ENCODE data around the gene FXYD2. TPM values are rescaled to one million over a fixed set of nuclear protein-coding genes. Genes with fewer than 3 reads are reported as not detected.
A peak's percentile ranks its signal among the peaks of the same experiment; 100 is the strongest.

Gene FXYD2
- total and polyA plus RNA-seq, 2 donors from 2014 or later, result 2,527 to 9,664 TPM

DNA sequence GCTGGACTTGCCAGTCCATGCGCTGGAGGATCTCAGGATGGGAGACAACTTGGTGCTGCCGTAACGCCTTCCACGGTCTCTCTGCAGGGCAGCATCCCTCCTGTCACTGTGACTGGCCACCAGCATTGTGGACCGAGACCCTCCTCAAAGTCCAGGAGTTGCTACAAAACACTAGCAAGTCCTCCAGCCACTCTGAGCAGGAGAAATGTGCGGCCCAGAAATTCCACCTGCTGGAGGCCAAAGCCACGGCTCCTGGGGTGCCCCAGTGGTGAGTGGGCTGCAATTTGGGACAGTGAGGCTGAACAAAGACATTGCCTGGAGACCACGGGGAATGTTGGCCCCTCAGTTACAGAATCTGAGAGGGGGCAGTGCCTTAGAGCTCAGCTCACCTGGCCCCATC lies 20.6 kb downstream of the FXYD2 start:
- Histone ChIP-seq H3K27ac (ENCODE audit: low read depth in 2 of 2, low read length in 2 of 2) (no peak overlapping the region), H3K9me3 (ENCODE audit: control insufficient read depth in 2 of 3, insufficient read depth in 1 of 3, low read length in 3 of 3) (no peaks in the 10 kb centered on the region), H3K27me3 (ENCODE audit: control insufficient read depth, insufficient read depth, low read length) (peaks cover 2% of the 10 kb centered on the region), H3K4me3 (ENCODE audit: low read length in 3 of 3) (no peak overlapping the region), H3K9ac (ENCODE audit: low read length in 3 of 3) (no peak overlapping the region), H3K36me3 (ENCODE audit: control insufficient read depth in 2 of 3, insufficient read depth in 3 of 3, low read length in 3 of 3) (peaks cover 0 to 8% (median 0%) of the 10 kb centered on the region in 3 donors), H3K4me1 (ENCODE audit: control insufficient read depth in 2 of 3, insufficient read depth in 2 of 3, low read depth in 1 of 3, low read length in 3 of 3) (no peaks in the 10 kb centered on the region)
- DNase-seq (peak in 1 of 5 donors; percentile 50), FAIRE-seq (no peak)
- intact Hi-C loops (cut with DNase I), result no loop called here
- TF ChIP-seq, protein P1, sequence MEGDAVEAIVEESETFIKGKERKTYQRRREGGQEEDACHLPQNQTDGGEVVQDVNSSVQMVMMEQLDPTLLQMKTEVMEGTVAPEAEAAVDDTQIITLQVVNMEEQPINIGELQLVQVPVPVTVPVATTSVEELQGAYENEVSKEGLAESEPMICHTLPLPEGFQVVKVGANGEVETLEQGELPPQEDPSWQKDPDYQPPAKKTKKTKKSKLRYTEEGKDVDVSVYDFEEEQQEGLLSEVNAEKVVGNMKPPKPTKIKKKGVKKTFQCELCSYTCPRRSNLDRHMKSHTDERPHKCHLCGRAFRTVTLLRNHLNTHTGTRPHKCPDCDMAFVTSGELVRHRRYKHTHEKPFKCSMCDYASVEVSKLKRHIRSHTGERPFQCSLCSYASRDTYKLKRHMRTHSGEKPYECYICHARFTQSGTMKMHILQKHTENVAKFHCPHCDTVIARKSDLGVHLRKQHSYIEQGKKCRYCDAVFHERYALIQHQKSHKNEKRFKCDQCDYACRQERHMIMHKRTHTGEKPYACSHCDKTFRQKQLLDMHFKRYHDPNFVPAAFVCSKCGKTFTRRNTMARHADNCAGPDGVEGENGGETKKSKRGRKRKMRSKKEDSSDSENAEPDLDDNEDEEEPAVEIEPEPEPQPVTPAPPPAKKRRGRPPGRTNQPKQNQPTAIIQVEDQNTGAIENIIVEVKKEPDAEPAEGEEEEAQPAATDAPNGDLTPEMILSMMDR (IDR thresholded peaks at IDR 0.05; ENCODE audit: borderline replicate concordance, extremely low read depth, insufficient read depth), result no peak

DNA sequence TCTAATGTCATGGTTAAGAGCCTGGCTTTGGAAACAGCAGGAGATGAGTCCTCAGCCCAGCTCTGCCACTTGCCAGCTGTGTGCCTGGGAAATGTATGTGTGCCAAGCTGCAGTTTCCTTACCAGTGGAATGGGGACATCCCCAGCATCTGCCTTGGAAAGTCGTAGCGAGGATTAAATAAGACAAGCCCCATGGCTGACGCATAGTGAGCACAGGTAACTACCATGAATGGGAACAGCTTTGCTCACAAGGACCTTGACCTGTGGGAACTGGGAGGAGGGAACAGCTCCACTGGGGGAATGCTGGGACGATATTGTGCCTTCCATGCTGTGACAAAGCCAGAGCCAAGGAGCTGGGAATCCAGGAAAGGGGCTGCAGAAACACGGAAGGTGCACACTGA lies 24.9 kb downstream of the FXYD2 start:
- Histone ChIP-seq H3K27me3 (ENCODE audit: control insufficient read depth, insufficient read depth, low read length) (peaks cover 20% of the 10 kb centered on the region), H3K36me3 (ENCODE audit: control insufficient read depth in 2 of 3, insufficient read depth in 3 of 3, low read length in 3 of 3) (peaks cover 0 to 8% (median 0%) of the 10 kb centered on the region in 3 donors), H3K9me3 (ENCODE audit: control insufficient read depth in 2 of 3, insufficient read depth in 1 of 3, low read length in 3 of 3) (no peaks in the 10 kb centered on the region), H3K4me3 (ENCODE audit: low read length in 3 of 3) (no peak overlapping the region), H3K27ac (ENCODE audit: low read depth in 2 of 2, low read length in 2 of 2) (no peak overlapping the region), H3K9ac (ENCODE audit: low read length in 3 of 3) (no peak overlapping the region), H3K4me1 (ENCODE audit: control insufficient read depth in 2 of 3, insufficient read depth in 2 of 3, low read depth in 1 of 3, low read length in 3 of 3) (peaks cover 0 to 11% (median 0%) of the 10 kb centered on the region in 3 donors)
- FAIRE-seq (no peak), DNase-seq (no peak)
- TF ChIP-seq, protein P1 (IDR thresholded peaks at IDR 0.05; ENCODE audit: borderline replicate concordance, extremely low read depth, insufficient read depth), result no peak
- intact Hi-C loops (cut with DNase I), result no loop called here

DNA sequence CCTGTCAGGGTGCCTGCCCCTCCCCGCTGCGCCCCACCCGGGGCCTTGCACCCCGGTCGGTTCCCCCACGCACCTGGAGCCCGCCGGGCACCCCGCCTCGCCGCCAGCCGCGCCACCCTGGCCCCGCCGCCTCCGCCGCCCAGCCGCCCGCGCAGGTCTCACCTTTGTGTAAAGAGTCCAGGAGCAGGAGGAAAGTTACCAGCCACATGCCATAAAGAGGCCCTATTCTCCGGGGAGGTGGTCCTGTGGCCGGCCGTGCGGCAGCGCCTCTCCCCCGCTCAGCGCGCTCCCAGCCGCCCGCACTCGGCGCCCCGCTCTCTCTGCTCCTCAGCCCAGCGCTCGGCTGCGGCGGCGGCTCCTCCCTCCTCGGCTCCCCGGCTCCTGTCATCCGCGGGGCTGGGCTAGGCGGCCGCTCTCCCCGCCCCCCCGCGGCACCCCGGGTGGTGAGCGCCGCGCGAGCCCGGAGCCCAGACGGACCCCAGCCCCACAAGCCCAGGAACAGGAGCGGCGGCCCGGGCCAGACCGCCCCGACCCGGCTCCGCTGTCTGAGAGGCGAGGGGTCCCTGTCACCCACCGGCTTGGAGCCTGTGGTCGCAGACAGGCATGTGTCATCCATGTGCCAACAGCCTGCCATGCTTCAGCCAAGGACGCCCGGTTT lies 27.5 kb downstream of the FXYD2 start, which contains the start of gene DSCAML1:
TSS of gene DSCAML1 (minus strand) at position 345 of the 658 bp plus-strand sequence. CDS start at position 208, 137 bp downstream.
- Histone ChIP-seq H3K27me3 (ENCODE audit: control insufficient read depth, insufficient read depth, low read length) (peaks cover 24% of the 10 kb centered on the region), H3K36me3 (ENCODE audit: control insufficient read depth in 2 of 3, insufficient read depth in 3 of 3, low read length in 3 of 3) (no peaks in the 10 kb centered on the region), H3K4me3 (ENCODE audit: low read length in 3 of 3) (peak within 1 kb of the TSS in 1 of 3 donors; percentile 43), H3K9ac (ENCODE audit: low read length in 3 of 3) (no peak within 1 kb of the TSS), H3K27ac (ENCODE audit: low read depth in 2 of 2, low read length in 2 of 2) (no peak within 1 kb of the TSS), H3K9me3 (ENCODE audit: control insufficient read depth in 2 of 3, insufficient read depth in 1 of 3, low read length in 3 of 3) (no peaks in the 10 kb centered on the region), H3K4me1 (ENCODE audit: control insufficient read depth in 2 of 3, insufficient read depth in 2 of 3, low read depth in 1 of 3, low read length in 3 of 3) (peaks cover 0 to 11% (median 0%) of the 10 kb centered on the region in 3 donors)
- TF ChIP-seq, protein P1 (IDR thresholded peaks at IDR 0.05; ENCODE audit: borderline replicate concordance, extremely low read depth, insufficient read depth), result no peak
- intact Hi-C loops (cut with DNase I), result no loop called here
- no peak for FAIRE-seq
- peak; percentile 39 to 85 (median 61) for DNase-seq

Measured in kidney (tissue), 14 donors.